ENCODE measurements around the gene TBC1D16. TPM values are rescaled to one million over a fixed set of nuclear protein-coding genes. Genes with fewer than 3 reads are reported as not detected.

Gene TBC1D16
- total and polyA plus RNA-seq, 4 donors = 16.7 to 38.8 (median 31.1) TPM

DNA sequence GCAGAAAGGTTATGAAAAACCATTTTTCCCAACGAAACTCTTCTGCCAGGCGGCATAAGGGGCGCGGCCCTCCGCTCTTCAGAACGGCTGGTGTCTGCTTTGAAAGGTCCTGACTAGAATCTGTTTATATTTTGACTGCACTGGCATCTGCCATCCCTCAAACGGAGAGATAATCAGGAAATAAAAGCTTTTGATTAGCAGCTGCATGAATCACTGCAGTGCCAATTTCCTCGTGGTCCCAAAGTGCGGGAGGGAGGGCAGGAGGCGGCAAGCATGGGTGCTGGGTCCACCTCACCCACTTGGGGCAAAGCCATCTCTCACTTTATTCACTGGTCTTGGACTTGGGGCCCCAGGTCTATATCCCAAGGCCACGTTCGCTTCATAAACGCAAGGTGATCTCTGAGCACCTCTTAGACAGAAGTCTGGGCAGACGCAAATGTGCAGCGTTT lies 49.7 kb downstream of the TBC1D16 start:
- Histone ChIP-seq H3K36me3 (ENCODE audit: control insufficient read depth, insufficient read depth, low read length) (peaks cover 2% of the 10 kb centered on the region), H3K9me3 (ENCODE audit: control insufficient read depth, insufficient read depth, low read length) (no peaks in the 10 kb centered on the region), H3K4me1 (ENCODE audit: control insufficient read depth, insufficient read depth, low read length) (peaks cover 54% of the 10 kb centered on the region), H3K4me3 (ENCODE audit: low read depth, low read length) (no peak overlapping the region), H3K27me3 (ENCODE audit: control insufficient read depth, insufficient read depth, low read length) (no peaks in the 10 kb centered on the region), H3K27ac (ENCODE audit: low read depth, low read length) (no peak overlapping the region)
- 67% methylated on average over 15 of the region's 15 CpGs for WGBS (ENCODE audit: insufficient coverage)
- no peak for DNase-seq (ENCODE audit: low read depth in 4 of 6, low spot score in 6 of 6)

DNA sequence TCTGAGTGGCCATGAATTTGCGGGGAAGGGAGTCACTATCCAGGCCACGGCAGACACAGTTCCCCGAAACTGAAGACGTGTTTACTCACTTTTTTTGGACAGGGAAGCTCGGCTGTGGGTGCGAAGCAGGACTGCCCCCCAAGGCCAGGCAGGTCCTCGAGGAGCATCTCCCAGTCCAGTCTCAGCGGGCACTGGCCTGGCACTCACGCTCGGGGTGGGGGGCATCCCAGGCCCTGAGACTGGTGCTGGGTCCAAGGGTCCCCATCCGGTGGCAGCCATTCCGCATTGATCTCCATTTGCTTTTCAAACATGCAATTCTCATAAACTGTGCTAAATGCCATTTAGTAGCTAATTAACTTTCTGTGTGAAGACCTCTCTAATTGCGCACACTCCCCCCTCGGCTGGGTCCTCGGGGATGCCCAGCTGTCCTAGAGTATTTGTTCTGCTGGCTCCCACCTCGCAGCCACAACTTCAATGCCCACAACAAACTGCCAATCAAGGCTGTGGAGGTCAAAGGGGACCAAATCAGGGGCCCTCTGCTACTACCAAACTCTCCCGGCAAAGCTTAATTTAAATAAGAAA lies 50.2 kb downstream of the TBC1D16 start:
- DNase-seq (ENCODE audit: low read depth in 4 of 6, low spot score in 6 of 6) = peak in 2 of 6 donors; percentile 18 to 62
- Histone ChIP-seq H3K36me3 (ENCODE audit: control insufficient read depth, insufficient read depth, low read length) (peaks cover 2% of the 10 kb centered on the region), H3K9me3 (ENCODE audit: control insufficient read depth, insufficient read depth, low read length) (no peaks in the 10 kb centered on the region), H3K27ac (ENCODE audit: low read depth, low read length) (no peak overlapping the region), H3K4me3 (ENCODE audit: low read depth, low read length) (no peak overlapping the region), H3K4me1 (ENCODE audit: control insufficient read depth, insufficient read depth, low read length) (peaks cover 55% of the 10 kb centered on the region), H3K27me3 (ENCODE audit: control insufficient read depth, insufficient read depth, low read length) (no peaks in the 10 kb centered on the region)
- WGBS (ENCODE audit: insufficient coverage) = 72% methylated on average over 14 of the region's 17 CpGs

DNA sequence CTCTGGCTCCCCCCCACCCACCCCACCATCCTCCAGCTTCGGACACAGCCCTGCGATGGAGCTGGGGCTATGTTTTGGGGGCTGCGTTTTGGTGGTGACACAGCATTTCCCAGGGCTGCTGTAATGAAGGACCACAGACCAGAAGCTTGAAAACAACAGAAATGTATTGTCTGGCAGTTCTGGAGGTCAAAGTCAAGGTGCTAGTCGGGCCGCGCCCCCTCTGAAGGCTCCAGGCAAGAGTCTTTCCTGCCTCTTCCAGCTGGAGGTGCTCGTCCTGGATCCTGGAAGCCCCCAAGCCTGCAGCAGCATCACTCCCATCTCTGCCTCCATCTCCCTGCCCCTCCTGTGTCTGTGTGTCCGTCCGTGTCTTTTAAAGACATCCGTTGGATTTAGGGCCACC lies 50.8 kb downstream of the TBC1D16 start:
- H3K27ac ChIP-seq (ENCODE audit: low read depth, low read length) = no peak overlapping the region
- 91% methylated on average over 8 of the region's 10 CpGs for WGBS (ENCODE audit: insufficient coverage)
- H3K36me3 ChIP-seq (ENCODE audit: control insufficient read depth, insufficient read depth, low read length) = peaks cover 3% of the 10 kb centered on the region
- no peaks in the 10 kb centered on the region for H3K27me3 ChIP-seq (ENCODE audit: control insufficient read depth, insufficient read depth, low read length)
- H3K4me3 ChIP-seq (ENCODE audit: low read depth, low read length) = no peak overlapping the region
- no peak for DNase-seq (ENCODE audit: low read depth in 4 of 6, low spot score in 6 of 6)
- peaks cover 60% of the 10 kb centered on the region for H3K4me1 ChIP-seq (ENCODE audit: control insufficient read depth, insufficient read depth, low read length)
- H3K9me3 ChIP-seq (ENCODE audit: control insufficient read depth, insufficient read depth, low read length) = no peaks in the 10 kb centered on the region

DNA sequence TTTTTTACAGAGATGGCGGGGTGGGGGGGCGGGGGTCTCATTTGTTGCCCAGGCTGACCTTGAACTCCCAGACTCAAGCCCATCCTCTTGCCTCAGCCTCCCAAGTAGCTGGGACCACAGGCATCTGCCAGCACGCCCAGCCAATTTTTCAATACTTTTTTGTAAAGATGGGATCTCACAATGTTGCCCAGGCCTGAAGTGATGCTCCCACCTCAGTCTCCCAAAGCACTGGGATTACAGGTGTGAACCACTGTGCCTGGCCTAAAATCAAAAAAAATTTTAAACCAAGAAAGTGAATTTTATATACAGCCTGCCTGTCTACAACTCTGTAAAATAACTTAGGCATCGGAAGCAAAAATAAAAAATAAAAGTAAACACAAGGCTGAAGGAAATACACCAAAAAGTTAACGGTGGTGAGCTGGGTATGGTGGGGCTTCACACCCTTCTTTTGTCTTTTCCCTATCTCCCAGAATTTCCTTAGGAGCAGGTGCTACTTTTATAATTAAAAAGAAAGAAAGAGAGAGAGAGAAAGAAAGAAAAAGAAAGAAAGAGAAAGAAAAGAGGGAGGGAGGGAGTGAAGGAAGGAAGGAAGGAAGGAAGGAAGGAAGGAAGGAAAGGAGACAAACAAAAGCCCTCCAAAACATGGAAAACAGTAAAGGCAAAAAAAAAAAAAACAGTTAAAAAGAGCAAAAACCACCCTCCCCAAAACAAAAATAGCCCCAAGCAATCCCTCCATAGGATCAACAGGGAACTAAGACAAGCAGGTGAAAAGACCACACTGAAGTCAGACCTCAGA lies 51.4 kb downstream of the TBC1D16 start:
- Histone ChIP-seq H3K27me3 (ENCODE audit: control insufficient read depth, insufficient read depth, low read length) (no peaks in the 10 kb centered on the region), H3K4me1 (ENCODE audit: control insufficient read depth, insufficient read depth, low read length) (peaks cover 65% of the 10 kb centered on the region), H3K36me3 (ENCODE audit: control insufficient read depth, insufficient read depth, low read length) (peaks cover 6% of the 10 kb centered on the region), H3K9me3 (ENCODE audit: control insufficient read depth, insufficient read depth, low read length) (no peaks in the 10 kb centered on the region), H3K4me3 (ENCODE audit: low read depth, low read length) (no peak overlapping the region), H3K27ac (ENCODE audit: low read depth, low read length) (no peak overlapping the region)
- DNase-seq (ENCODE audit: low read depth in 4 of 6, low spot score in 6 of 6) = no peak
- WGBS (ENCODE audit: insufficient coverage) = 100% methylated on average over 1 of the region's 5 CpGs

DNA sequence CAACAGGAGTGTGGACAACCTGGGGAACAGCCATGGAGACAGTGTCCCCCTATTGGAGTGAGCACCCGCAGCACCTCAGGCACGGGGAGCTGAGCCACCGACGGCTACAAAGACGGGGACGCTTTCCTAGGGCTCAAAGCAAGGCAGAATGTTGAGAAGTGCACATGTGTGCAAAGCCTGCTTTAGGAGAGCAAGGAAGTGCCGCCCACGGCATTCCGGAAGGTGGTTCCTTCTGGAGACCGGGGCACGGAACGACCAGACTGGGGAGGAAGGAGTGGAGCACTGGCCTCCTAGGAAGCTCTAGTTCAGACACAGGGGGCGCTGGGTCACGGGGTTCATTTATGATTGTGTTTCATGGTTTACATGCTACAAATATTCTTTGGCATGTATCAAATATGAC lies 52.2 kb downstream of the TBC1D16 start:
- Histone ChIP-seq H3K4me1 (ENCODE audit: control insufficient read depth, insufficient read depth, low read length) (peaks cover 63% of the 10 kb centered on the region), H3K27ac (ENCODE audit: low read depth, low read length) (no peak overlapping the region), H3K36me3 (ENCODE audit: control insufficient read depth, insufficient read depth, low read length) (peaks cover 9% of the 10 kb centered on the region), H3K27me3 (ENCODE audit: control insufficient read depth, insufficient read depth, low read length) (no peaks in the 10 kb centered on the region), H3K4me3 (ENCODE audit: low read depth, low read length) (no peak overlapping the region), H3K9me3 (ENCODE audit: control insufficient read depth, insufficient read depth, low read length) (no peaks in the 10 kb centered on the region)
- 91% methylated on average over 9 of the region's 14 CpGs for WGBS (ENCODE audit: insufficient coverage)
- no peak for DNase-seq (ENCODE audit: low read depth in 4 of 6, low spot score in 6 of 6)

DNA sequence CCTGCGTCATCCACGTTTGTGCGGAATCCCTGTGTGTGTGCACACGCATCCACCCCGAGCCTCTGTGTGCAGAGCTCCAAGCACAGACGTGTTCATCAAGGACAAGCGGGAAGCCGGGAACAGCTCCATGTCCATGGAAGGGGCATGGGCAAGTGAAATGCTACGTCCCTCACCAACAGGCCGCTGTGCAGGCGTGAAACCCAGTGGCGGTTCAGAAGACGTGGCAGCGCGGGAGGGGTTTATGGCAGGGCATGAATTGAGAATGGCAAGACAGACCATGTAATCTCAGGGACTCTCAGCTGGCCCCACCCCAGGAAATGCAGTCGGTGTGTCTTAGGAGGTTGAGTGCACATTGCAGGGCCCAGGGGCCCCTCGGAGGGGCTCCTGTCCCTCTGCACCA lies 52.7 kb downstream of the TBC1D16 start:
- DNase-seq (ENCODE audit: low read depth in 4 of 6, low spot score in 6 of 6) = no peak
- no peak overlapping the region for H3K27ac ChIP-seq (ENCODE audit: low read depth, low read length)
- H3K4me1 ChIP-seq (ENCODE audit: control insufficient read depth, insufficient read depth, low read length) = peaks cover 63% of the 10 kb centered on the region
- no peaks in the 10 kb centered on the region for H3K27me3 ChIP-seq (ENCODE audit: control insufficient read depth, insufficient read depth, low read length)
- peaks cover 10% of the 10 kb centered on the region for H3K36me3 ChIP-seq (ENCODE audit: control insufficient read depth, insufficient read depth, low read length)
- WGBS (ENCODE audit: insufficient coverage) = 95% methylated on average over 17 of the region's 17 CpGs
- H3K4me3 ChIP-seq (ENCODE audit: low read depth, low read length) = no peak overlapping the region
- H3K9me3 ChIP-seq (ENCODE audit: control insufficient read depth, insufficient read depth, low read length) = no peaks in the 10 kb centered on the region

DNA sequence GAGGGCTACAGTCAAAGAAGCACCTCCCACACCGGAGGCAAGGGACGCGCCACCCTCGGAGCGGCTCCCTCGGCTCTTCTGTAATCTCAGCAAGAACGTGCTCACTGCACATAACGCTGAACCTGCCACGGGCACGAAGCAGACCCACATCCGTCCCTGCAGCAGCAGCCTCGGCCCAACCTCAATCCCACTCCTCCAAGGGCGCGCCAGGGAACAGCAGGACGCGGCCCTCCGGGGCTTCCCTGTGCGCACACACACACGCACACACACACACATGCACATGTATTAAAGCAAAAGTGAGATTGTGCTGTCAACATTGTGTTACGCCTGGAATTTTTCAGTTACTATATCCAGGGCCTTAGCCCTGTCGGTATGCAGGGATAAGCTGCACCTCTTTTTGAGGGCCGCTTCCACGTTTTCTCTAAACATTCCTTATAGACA lies 54.0 kb downstream of the TBC1D16 start:
- H3K4me3 ChIP-seq (ENCODE audit: low read depth, low read length) = no peak overlapping the region
- no peaks in the 10 kb centered on the region for H3K9me3 ChIP-seq (ENCODE audit: control insufficient read depth, insufficient read depth, low read length)
- no peaks in the 10 kb centered on the region for H3K27me3 ChIP-seq (ENCODE audit: control insufficient read depth, insufficient read depth, low read length)
- H3K36me3 ChIP-seq (ENCODE audit: control insufficient read depth, insufficient read depth, low read length) = peaks cover 15% of the 10 kb centered on the region
- H3K4me1 ChIP-seq (ENCODE audit: control insufficient read depth, insufficient read depth, low read length) = peaks cover 63% of the 10 kb centered on the region
- 75% methylated on average over 17 of the region's 23 CpGs for WGBS (ENCODE audit: insufficient coverage)
- no peak overlapping the region for H3K27ac ChIP-seq (ENCODE audit: low read depth, low read length)
- peak in 2 of 6 donors; percentile 51 to 76 for DNase-seq (ENCODE audit: low read depth in 4 of 6, low spot score in 6 of 6)

DNA sequence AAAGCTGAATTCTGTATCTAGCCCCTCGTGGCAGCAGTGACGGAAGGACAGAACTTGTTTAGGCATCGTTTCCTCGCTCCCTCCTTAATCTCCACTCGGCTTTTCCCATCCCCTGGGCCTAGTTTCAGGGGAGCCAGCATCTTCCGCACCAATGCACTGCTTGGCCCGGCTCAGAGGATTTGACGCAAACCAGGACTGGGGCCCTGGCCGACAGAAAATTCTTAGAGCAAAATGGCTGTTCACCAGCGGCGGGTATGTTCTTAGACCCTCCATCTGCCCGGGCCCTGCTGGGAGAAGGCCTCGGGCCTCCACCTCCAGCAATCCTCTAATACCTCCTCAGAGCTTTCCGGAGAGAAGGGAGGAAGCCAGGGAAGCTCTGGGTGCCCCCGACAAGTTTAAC lies 54.6 kb downstream of the TBC1D16 start:
- Histone ChIP-seq H3K36me3 (ENCODE audit: control insufficient read depth, insufficient read depth, low read length) (peaks cover 15% of the 10 kb centered on the region), H3K4me1 (ENCODE audit: control insufficient read depth, insufficient read depth, low read length) (peaks cover 63% of the 10 kb centered on the region), H3K27ac (ENCODE audit: low read depth, low read length) (no peak overlapping the region), H3K9me3 (ENCODE audit: control insufficient read depth, insufficient read depth, low read length) (no peaks in the 10 kb centered on the region), H3K4me3 (ENCODE audit: low read depth, low read length) (no peak overlapping the region), H3K27me3 (ENCODE audit: control insufficient read depth, insufficient read depth, low read length) (no peaks in the 10 kb centered on the region)
- 60% methylated on average over 9 of the region's 15 CpGs for WGBS (ENCODE audit: insufficient coverage)
- peak in 2 of 6 donors; percentile 74 to 75 for DNase-seq (ENCODE audit: low read depth in 4 of 6, low spot score in 6 of 6)

DNA sequence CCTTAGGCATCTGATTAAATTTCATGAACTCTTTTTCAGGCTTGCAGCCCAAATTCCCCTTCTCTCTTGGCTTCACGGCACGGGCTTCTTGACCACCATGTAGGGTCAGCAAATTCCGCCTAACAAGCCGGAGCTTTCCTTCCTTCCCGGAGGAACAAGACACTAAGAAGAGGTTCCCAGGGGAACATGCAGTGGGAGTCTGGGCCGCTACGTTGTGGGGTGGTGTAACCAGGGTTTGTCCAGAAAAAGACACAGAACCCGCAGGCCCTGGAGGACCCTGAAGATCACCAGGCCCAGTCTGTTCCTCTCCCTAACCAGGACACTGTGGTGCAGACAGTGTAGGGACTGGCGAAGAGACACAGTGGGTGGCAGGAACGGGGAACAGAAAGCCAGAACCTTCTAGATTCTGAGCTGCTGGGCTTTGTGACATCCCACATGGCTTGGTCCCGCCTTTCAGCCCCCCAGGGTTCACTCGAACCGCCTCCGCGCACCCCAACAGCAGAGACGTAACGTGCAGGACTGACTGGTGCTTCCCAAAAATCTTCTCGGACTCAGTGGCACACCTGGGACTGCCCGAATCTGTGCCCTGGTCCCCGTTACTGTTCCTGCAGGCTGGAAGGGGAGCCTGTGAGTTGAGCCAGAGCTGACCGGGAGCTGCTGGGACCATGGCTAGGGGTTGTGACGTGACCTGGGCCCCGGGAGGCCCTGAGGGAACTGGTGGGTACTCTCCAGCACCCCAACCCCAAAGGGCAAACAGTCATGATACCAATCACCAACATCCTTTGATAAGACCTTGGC lies 55.2 kb downstream of the TBC1D16 start:
- H3K36me3 ChIP-seq (ENCODE audit: control insufficient read depth, insufficient read depth, low read length) = peaks cover 19% of the 10 kb centered on the region
- H3K4me1 ChIP-seq (ENCODE audit: control insufficient read depth, insufficient read depth, low read length) = peaks cover 63% of the 10 kb centered on the region
- no peaks in the 10 kb centered on the region for H3K27me3 ChIP-seq (ENCODE audit: control insufficient read depth, insufficient read depth, low read length)
- DNase-seq (ENCODE audit: low read depth in 4 of 6, low spot score in 6 of 6) = no peak
- H3K27ac ChIP-seq (ENCODE audit: low read depth, low read length) = no peak overlapping the region
- 94% methylated on average over 17 of the region's 23 CpGs for WGBS (ENCODE audit: insufficient coverage)
- H3K4me3 ChIP-seq (ENCODE audit: low read depth, low read length) = no peak overlapping the region
- no peaks in the 10 kb centered on the region for H3K9me3 ChIP-seq (ENCODE audit: control insufficient read depth, insufficient read depth, low read length)

Data from spinal cord (tissue), 10 donors.